ENCODE results near the gene IL2RA.
A peak's percentile ranks its signal among the peaks of the same experiment; 100 is the strongest.

The IL2RA gene

GRCh38 chr10:5970527-5970926, 91.6 kb downstream of the IL2RA start:
- no peak overlapping the region for H3K27ac ChIP-seq (replicated peaks; ENCODE audit: low read length)

GRCh38 chr10:5970066-5970465, 92.1 kb downstream of the IL2RA start:
- Histone ChIP-seq H2AK5ac (ENCODE audit: low read depth, low read length) (no peak overlapping the region), H3K23ac (ENCODE audit: low read depth, low read length, poor library complexity) (no peak overlapping the region), H2BK5ac (ENCODE audit: low read length) (no peak overlapping the region), H4K91ac (ENCODE audit: low read depth, low read length, poor library complexity) (no peak overlapping the region), H3K36me3 (replicated peaks in 1 of 2; ENCODE audit: control insufficient read depth in 2 of 2, insufficient read depth in 2 of 2, low read length in 2 of 2) (no peaks in the 10 kb centered on the region), H3K14ac (ENCODE audit: low read length) (no peak overlapping the region), H3K9me3 (replicated peaks in 1 of 2; ENCODE audit: control insufficient read depth in 2 of 2, insufficient read depth in 1 of 2, low read depth in 1 of 2, low read length in 2 of 2) (no peaks in the 10 kb centered on the region), H3K18ac (ENCODE audit: low read length) (no peak overlapping the region), H4K8ac (ENCODE audit: low read depth, low read length) (no peak overlapping the region), H3K4me2 (ENCODE audit: insufficient read depth, low read length, poor library complexity, severe bottlenecking) (no peak overlapping the region), H3K27me3 (ENCODE audit: control insufficient read depth in 3 of 3, insufficient read depth in 3 of 3, low read depth in 1 of 3, low read length in 3 of 3) (peaks cover 0 to 23% (median 0%) of the 10 kb centered on the region in 3 experiments), H3K79me1 (ENCODE audit: low read depth, low read length) (no peaks in the 10 kb centered on the region), H3K4me3 (ENCODE audit: low read length in 2 of 2) (no peak overlapping the region), H2AFZ (ENCODE audit: low read length) (no peak overlapping the region), H3K9ac (ENCODE audit: low read depth, low read length, poor library complexity) (no peak overlapping the region), H3K4ac (ENCODE audit: low read length) (no peak overlapping the region), H3K4me1 (ENCODE audit: control insufficient read depth in 2 of 2, insufficient read depth in 1 of 2, low read depth in 1 of 2, low read length in 2 of 2) (peaks cover 2 to 3% of the 10 kb centered on the region in 2 donors), H2BK15ac (ENCODE audit: low read length) (no peak overlapping the region), H2BK12ac (ENCODE audit: low read length) (no peak overlapping the region), H2BK120ac (ENCODE audit: low read depth, low read length) (no peak overlapping the region), H3K27ac (replicated peaks; ENCODE audit: low read length) (no peak overlapping the region)
- no peak for DNase-seq (ENCODE audit: low spot score)
- no CpG with 5 or more reads among the region's 2 CpGs for WGBS, 2 donors (ENCODE audit: extremely low coverage in 2 of 2, insufficient read length in 2 of 2, insufficient replicate concordance in 1 of 2)

More at GRCh38 chr10:5970527-5970926, 91.6 kb downstream of the IL2RA start:
- H3K79me1 ChIP-seq (ENCODE audit: low read depth, low read length), result no peaks in the 10 kb centered on the region
- peaks cover 0 to 27% (median 2%) of the 10 kb centered on the region in 3 experiments for H3K27me3 ChIP-seq (ENCODE audit: control insufficient read depth in 3 of 3, insufficient read depth in 3 of 3, low read depth in 1 of 3, low read length in 3 of 3)
- H2AFZ ChIP-seq (ENCODE audit: low read length), result no peak overlapping the region
- no peak overlapping the region for H2BK5ac ChIP-seq (ENCODE audit: low read length)
- no peak overlapping the region for H2BK120ac ChIP-seq (ENCODE audit: low read depth, low read length)
- peaks cover 2 to 3% of the 10 kb centered on the region in 2 donors for H3K4me1 ChIP-seq (ENCODE audit: control insufficient read depth in 2 of 2, insufficient read depth in 1 of 2, low read depth in 1 of 2, low read length in 2 of 2)
- DNase-seq (ENCODE audit: low spot score), result no peak
- H3K9ac ChIP-seq (ENCODE audit: low read depth, low read length, poor library complexity), result no peak overlapping the region
- H3K9me3 ChIP-seq (replicated peaks in 1 of 2; ENCODE audit: control insufficient read depth in 2 of 2, insufficient read depth in 1 of 2, low read depth in 1 of 2, low read length in 2 of 2), result no peaks in the 10 kb centered on the region
- no peak overlapping the region for H3K14ac ChIP-seq (ENCODE audit: low read length)
- H3K23ac ChIP-seq (ENCODE audit: low read depth, low read length, poor library complexity), result no peak overlapping the region
- no peak overlapping the region for H2BK12ac ChIP-seq (ENCODE audit: low read length)
- H3K4me2 ChIP-seq (ENCODE audit: insufficient read depth, low read length, poor library complexity, severe bottlenecking), result no peak overlapping the region
- H3K36me3 ChIP-seq (replicated peaks in 1 of 2; ENCODE audit: control insufficient read depth in 2 of 2, insufficient read depth in 2 of 2, low read length in 2 of 2), result no peaks in the 10 kb centered on the region
- H2BK15ac ChIP-seq (ENCODE audit: low read length), result no peak overlapping the region
- no peak overlapping the region for H3K4me3 ChIP-seq (ENCODE audit: low read length in 2 of 2)
- no CpG with 5 or more reads among the region's 3 CpGs for WGBS, 2 donors (ENCODE audit: extremely low coverage in 2 of 2, insufficient read length in 2 of 2, insufficient replicate concordance in 1 of 2)
- no peak overlapping the region for H4K8ac ChIP-seq (ENCODE audit: low read depth, low read length)
- H4K91ac ChIP-seq (ENCODE audit: low read depth, low read length, poor library complexity), result no peak overlapping the region
- H3K18ac ChIP-seq (ENCODE audit: low read length), result no peak overlapping the region
- H2AK5ac ChIP-seq (ENCODE audit: low read depth, low read length), result no peak overlapping the region
- no peak overlapping the region for H3K4ac ChIP-seq (ENCODE audit: low read length)

GRCh38 chr10:5968681-5969453, 93.3 kb downstream of the IL2RA start:
- Histone ChIP-seq H3K9me3 (replicated peaks in 1 of 2; ENCODE audit: control insufficient read depth in 2 of 2, insufficient read depth in 1 of 2, low read depth in 1 of 2, low read length in 2 of 2) (no peaks in the 10 kb centered on the region), H2BK12ac (ENCODE audit: low read length) (no peak overlapping the region), H3K27ac (replicated peaks; ENCODE audit: low read length) (no peak overlapping the region), H3K4me2 (ENCODE audit: insufficient read depth, low read length, poor library complexity, severe bottlenecking) (no peak overlapping the region), H4K8ac (ENCODE audit: low read depth, low read length) (no peak overlapping the region), H2BK5ac (ENCODE audit: low read length) (no peak overlapping the region), H3K79me1 (ENCODE audit: low read depth, low read length) (no peaks in the 10 kb centered on the region), H3K4ac (ENCODE audit: low read length) (no peak overlapping the region), H2AFZ (ENCODE audit: low read length) (no peak overlapping the region), H3K18ac (ENCODE audit: low read length) (no peak overlapping the region), H3K14ac (ENCODE audit: low read length) (no peak overlapping the region), H2AK5ac (ENCODE audit: low read depth, low read length) (no peak overlapping the region), H3K23ac (ENCODE audit: low read depth, low read length, poor library complexity) (peak overlapping the region; percentile 8), H3K4me3 (ENCODE audit: low read length in 2 of 2) (no peak overlapping the region), H3K9ac (ENCODE audit: low read depth, low read length, poor library complexity) (no peak overlapping the region), H2BK120ac (ENCODE audit: low read depth, low read length) (no peak overlapping the region), H3K4me1 (ENCODE audit: control insufficient read depth in 2 of 2, insufficient read depth in 1 of 2, low read depth in 1 of 2, low read length in 2 of 2) (peaks cover 2 to 3% of the 10 kb centered on the region in 2 donors), H2BK15ac (ENCODE audit: low read length) (no peak overlapping the region), H4K91ac (ENCODE audit: low read depth, low read length, poor library complexity) (no peak overlapping the region), H3K36me3 (replicated peaks in 1 of 2; ENCODE audit: control insufficient read depth in 2 of 2, insufficient read depth in 2 of 2, low read length in 2 of 2) (no peaks in the 10 kb centered on the region), H3K27me3 (ENCODE audit: control insufficient read depth in 3 of 3, insufficient read depth in 3 of 3, low read depth in 1 of 3, low read length in 3 of 3) (peaks cover 0 to 26% (median 0%) of the 10 kb centered on the region in 3 experiments)
- no peak for DNase-seq (ENCODE audit: low spot score)
- no CpG with 5 or more reads among the region's 9 CpGs for WGBS, 2 donors (ENCODE audit: extremely low coverage in 2 of 2, insufficient read length in 2 of 2, insufficient replicate concordance in 1 of 2)

DNA sequence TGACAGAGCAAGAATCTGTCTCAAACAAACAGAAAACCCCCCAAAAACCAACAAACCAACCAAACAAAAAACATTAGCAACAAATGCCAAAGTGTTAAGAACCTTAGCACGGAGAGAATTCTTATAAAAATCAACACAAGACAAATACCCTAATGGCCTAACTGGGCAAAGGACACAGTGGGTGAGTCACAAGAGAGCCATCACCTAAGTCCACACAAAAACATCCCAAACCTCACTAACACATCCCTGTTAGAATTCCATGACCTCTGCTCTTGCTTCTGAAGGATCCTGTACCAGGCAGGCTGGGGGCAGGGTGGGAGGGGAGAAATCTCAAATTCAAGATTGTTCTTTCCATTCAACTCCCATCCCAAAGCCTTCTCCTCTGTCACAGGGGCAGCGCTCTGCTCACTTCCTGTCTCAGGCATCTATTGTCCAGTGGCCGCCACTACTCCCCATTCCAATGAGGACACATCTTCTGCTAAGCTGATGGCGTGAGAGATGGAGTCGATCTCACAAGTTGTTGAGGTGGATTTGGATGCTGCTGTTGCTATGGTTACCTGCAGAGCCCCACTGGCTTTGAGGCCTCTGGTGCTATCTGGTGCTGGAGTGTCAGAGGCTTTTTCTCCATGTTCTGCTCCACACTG, 94.0 kb downstream of the IL2RA start:
- no peaks in the 10 kb centered on the region for H3K36me3 ChIP-seq (replicated peaks in 1 of 2; ENCODE audit: control insufficient read depth in 2 of 2, insufficient read depth in 2 of 2, low read length in 2 of 2)
- H2BK5ac ChIP-seq (ENCODE audit: low read length), result no peak overlapping the region
- no peak overlapping the region for H3K4ac ChIP-seq (ENCODE audit: low read length)
- H4K8ac ChIP-seq (ENCODE audit: low read depth, low read length), result no peak overlapping the region
- H2BK12ac ChIP-seq (ENCODE audit: low read length), result no peak overlapping the region
- H3K9me3 ChIP-seq (replicated peaks in 1 of 2; ENCODE audit: control insufficient read depth in 2 of 2, insufficient read depth in 1 of 2, low read depth in 1 of 2, low read length in 2 of 2), result no peaks in the 10 kb centered on the region
- no peak overlapping the region for H3K14ac ChIP-seq (ENCODE audit: low read length)
- peaks cover 0 to 24% (median 0%) of the 10 kb centered on the region in 3 experiments for H3K27me3 ChIP-seq (ENCODE audit: control insufficient read depth in 3 of 3, insufficient read depth in 3 of 3, low read depth in 1 of 3, low read length in 3 of 3)
- no peak overlapping the region for H3K27ac ChIP-seq (replicated peaks; ENCODE audit: low read length)
- no peak for DNase-seq (ENCODE audit: low spot score)
- H3K9ac ChIP-seq (ENCODE audit: low read depth, low read length, poor library complexity), result no peak overlapping the region
- H3K23ac ChIP-seq (ENCODE audit: low read depth, low read length, poor library complexity), result peak overlapping the region; percentile 8
- H3K4me1 ChIP-seq (ENCODE audit: control insufficient read depth in 2 of 2, insufficient read depth in 1 of 2, low read depth in 1 of 2, low read length in 2 of 2), result peaks cover 2 to 3% of the 10 kb centered on the region in 2 donors
- no peak overlapping the region for H4K91ac ChIP-seq (ENCODE audit: low read depth, low read length, poor library complexity)
- H3K4me3 ChIP-seq (ENCODE audit: low read length in 2 of 2), result no peak overlapping the region
- no peak overlapping the region for H2BK120ac ChIP-seq (ENCODE audit: low read depth, low read length)
- H2AFZ ChIP-seq (ENCODE audit: low read length), result no peak overlapping the region
- H2AK5ac ChIP-seq (ENCODE audit: low read depth, low read length), result no peak overlapping the region
- no peak overlapping the region for H2BK15ac ChIP-seq (ENCODE audit: low read length)
- no peak overlapping the region for H3K4me2 ChIP-seq (ENCODE audit: insufficient read depth, low read length, poor library complexity, severe bottlenecking)
- H3K18ac ChIP-seq (ENCODE audit: low read length), result no peak overlapping the region
- H3K79me1 ChIP-seq (ENCODE audit: low read depth, low read length), result no peaks in the 10 kb centered on the region
- WGBS, 2 donors (ENCODE audit: extremely low coverage in 2 of 2, insufficient read length in 2 of 2, insufficient replicate concordance in 1 of 2), result no CpG with 5 or more reads among the region's 5 CpGs
